ENCODE measurements around the gene G3BP2. TPM values are rescaled to one million over a fixed set of nuclear protein-coding genes. Genes with fewer than 3 reads are reported as not detected.
"Not testable (repeated sequence)": the region's sequence is repeated elsewhere in the genome, so short reads cannot be mapped to it uniquely, and the experiment has no call there.

The G3BP2 gene
- total RNA-seq, 2 experiments from 2014 or later, result 165 to 179 TPM

DNA sequence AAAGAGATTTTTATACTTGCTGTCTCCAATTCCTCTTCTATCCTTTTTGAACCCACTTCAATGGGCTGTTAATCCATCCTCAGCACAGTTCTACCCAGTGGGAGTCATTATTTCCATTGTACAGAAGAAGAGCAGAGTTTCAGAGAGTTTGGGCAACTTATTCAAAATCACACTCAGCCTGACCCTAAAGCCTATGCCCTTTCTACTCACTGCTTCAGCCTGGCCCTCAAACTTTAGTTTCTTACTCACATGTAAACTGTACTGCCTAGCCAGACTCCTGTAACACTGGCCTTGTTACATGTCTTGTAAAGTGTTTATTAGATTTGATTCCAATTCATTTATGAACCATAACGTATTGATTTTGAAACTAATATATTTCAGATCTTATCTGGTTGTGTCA lies 26.1 kb upstream of the G3BP2 start:
- H3K36me3 Mint-ChIP-seq, result peaks cover 4% of the 10 kb centered on the region
- peaks cover 35% of the 10 kb centered on the region for H3K4me1 Mint-ChIP-seq
- peak; percentile 17 for ATAC-seq (ENCODE audit: low read depth)
- no peaks in the 10 kb centered on the region for H3K27me3 Mint-ChIP-seq
- POLR2A ChIA-PET, result interaction anchor here (1.3 to 2.6 kb wide), 3 partner anchors 16 to 69 kb away, joined by 3 to 11 read pairs (median 8); partner anchors contain the start of genes CDKL2 and USO1
- H3K4me3 Mint-ChIP-seq, result peak overlapping the region; percentile 54
- DNase-seq, result no peak
- peak overlapping the region; percentile 83 for H3K27ac Mint-ChIP-seq
- no peaks in the 10 kb centered on the region for H3K9me3 Mint-ChIP-seq

DNA sequence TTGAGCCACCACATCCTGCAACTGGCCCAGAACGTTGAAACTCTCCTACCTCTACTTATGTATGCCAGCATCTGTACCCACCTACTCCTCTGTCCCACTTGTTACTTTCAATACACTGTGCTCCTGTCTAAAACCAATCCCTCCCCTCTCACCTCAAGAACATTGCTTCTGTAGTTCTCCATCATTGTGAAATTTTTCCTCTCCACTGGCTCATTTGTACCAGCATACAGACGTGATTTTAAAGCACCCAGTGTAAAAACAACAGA lies 25.7 kb upstream of the G3BP2 start:
- no peaks in the 10 kb centered on the region for H3K9me3 Mint-ChIP-seq
- peaks cover 35% of the 10 kb centered on the region for H3K4me1 Mint-ChIP-seq
- DNase-seq (no peak), ATAC-seq (ENCODE audit: low read depth) (peak; percentile 41)
- POLR2A ChIA-PET, result interaction anchor here (1.3 to 2.6 kb wide), 3 partner anchors 16 to 69 kb away, joined by 3 to 11 read pairs (median 8); partner anchors contain the start of genes CDKL2 and USO1
- peak overlapping the region; percentile 54 for H3K4me3 Mint-ChIP-seq
- H3K27ac Mint-ChIP-seq, result peak overlapping the region; percentile 83
- peaks cover 7% of the 10 kb centered on the region for H3K36me3 Mint-ChIP-seq
- no peaks in the 10 kb centered on the region for H3K27me3 Mint-ChIP-seq

DNA sequence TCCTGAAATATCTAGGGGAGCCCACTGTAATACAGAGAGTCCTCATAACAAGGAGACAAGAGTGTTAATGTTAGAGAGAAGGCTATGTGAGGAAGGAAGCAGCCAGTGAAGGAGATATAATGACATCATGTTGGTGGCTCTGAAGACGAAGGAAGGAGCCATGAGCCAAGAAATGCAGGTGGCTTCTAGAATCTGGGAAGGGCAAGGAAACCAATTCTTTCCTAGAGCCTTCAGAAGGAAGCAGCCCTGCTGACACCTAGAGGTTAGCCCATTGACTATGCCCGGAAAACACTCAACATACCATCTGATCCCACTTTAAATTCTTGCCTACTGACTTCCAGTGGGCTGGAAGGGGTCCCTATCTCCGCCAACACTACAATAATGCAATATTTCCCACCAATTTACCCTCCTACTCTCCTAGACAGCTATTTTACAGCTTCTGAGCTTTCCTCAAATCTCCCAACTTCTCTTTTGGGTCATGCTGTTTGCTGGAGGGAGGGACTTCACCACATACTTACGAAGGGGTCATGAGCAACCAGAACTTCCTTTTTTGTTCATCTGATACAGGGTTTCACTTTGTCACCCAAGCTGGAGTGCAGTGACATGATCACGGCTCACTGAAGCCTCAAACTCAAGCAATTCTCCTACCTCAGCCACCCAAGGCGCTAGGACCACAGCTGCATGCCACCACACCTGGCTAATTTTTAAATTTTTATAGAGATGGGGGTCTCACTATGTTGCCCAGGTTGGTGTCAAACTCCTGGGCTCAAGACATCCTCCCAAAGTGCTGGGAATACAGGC lies 25.2 kb upstream of the G3BP2 start:
- Mint-ChIP-seq H3K4me3 (peak overlapping the region; percentile 54), H3K4me1 (peaks cover 35% of the 10 kb centered on the region), H3K36me3 (peaks cover 8% of the 10 kb centered on the region), H3K9me3 (no peaks in the 10 kb centered on the region), H3K27ac (peak overlapping the region; percentile 83), H3K27me3 (no peaks in the 10 kb centered on the region)
- ATAC-seq (ENCODE audit: low read depth), result peak; percentile 77
- POLR2A ChIA-PET, result interaction anchor here (0.7 to 2.6 kb wide), 3 partner anchors 15 to 45 kb away, joined by 3 to 11 read pairs (median 8); partner anchors contain the start of gene USO1
- DNase-seq, result peak; percentile 39

DNA sequence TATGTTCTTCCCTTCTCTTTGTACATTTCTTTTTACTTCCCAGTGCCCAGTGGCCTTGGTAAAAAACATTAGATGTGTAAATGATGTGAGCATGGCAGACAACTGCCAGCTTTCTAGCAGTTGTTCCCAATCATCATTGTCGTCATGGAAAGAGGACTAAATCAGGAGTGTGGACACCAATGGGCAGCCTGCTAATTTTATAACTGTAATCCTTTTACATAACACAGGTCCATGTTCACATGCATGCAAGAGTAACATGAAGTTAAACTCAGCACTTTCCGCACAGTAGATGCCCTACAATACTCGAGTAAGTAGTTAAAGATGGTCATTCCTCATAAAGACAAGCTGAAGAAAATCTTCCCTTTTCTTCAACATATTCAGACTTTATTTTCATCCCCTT lies 23.4 kb upstream of the G3BP2 start:
- Mint-ChIP-seq H3K27me3 (no peaks in the 10 kb centered on the region), H3K36me3 (peaks cover 8% of the 10 kb centered on the region), H3K4me3 (no peak overlapping the region), H3K9me3 (no peaks in the 10 kb centered on the region), H3K4me1 (peaks cover 32% of the 10 kb centered on the region), H3K27ac (no peak overlapping the region)
- ATAC-seq (ENCODE audit: low read depth) (no peak), DNase-seq (no peak)
- POLR2A ChIA-PET, result interaction anchor here (1.2 to 2.3 kb wide), 4 partner anchors 12 to 28 kb away, joined by 4 to 17 read pairs (median 9); partner anchors contain the start of genes G3BP2 and USO1

DNA sequence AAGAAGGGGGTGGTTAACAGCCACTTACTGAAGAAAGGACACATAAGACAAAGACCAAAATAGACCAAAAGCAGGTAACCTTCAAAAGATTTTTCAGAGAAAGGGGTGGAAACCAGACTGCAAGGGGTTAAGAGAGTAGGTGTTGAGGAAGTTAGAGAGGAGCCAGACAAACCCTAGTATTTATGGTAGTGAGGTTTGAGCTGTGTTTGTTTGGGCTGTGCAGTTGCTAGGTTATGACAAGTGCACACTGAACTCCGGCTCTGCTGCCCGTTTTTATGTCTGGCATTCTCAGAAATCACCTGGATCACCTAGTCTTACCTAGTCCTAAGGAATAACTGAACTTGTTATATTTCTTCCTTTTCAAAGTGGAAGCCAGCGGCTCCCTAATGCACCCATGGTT lies 22.9 kb upstream of the G3BP2 start:
- peaks cover 32% of the 10 kb centered on the region for H3K4me1 Mint-ChIP-seq
- peak overlapping the region; percentile 85 for H3K27ac Mint-ChIP-seq
- H3K27me3 Mint-ChIP-seq, result no peaks in the 10 kb centered on the region
- H3K9me3 Mint-ChIP-seq, result no peaks in the 10 kb centered on the region
- peaks cover 8% of the 10 kb centered on the region for H3K36me3 Mint-ChIP-seq
- DNase-seq (no peak), ATAC-seq (ENCODE audit: low read depth) (peak; percentile 78)
- peak overlapping the region; percentile 42 for H3K4me3 Mint-ChIP-seq
- POLR2A ChIA-PET, result interaction anchor here (1.2 to 2.3 kb wide), 4 partner anchors 12 to 29 kb away, joined by 4 to 17 read pairs (median 9); partner anchors contain the start of genes G3BP2 and USO1

DNA sequence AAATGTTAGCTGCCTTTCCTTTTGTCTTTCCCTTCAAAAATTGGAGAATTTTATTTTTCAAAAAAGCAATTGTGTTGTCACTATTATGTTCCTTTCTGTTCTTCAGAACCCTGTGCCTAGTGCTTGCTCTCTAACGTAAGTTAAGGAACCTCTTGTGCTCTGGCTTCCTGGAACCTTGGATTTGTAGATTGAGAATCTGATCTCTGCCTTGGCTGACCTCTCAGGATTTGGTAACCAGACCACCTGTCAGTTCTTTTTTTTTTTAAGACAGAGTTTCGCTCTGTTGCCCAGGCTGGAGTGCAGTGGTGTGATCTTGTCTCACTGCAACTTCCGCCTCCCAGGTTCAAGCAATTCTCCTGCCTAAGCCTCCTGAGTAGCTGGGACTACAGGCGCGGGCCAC lies 18.9 kb upstream of the G3BP2 start:
- Mint-ChIP-seq H3K36me3 (peaks cover 20% of the 10 kb centered on the region), H3K4me1 (peaks cover 19% of the 10 kb centered on the region)
- POLR2A ChIA-PET, result interaction anchor here (0.9 kb wide), 1 partner anchor 9 kb away, joined by 3 read pairs; no protein-coding TSS in a partner anchor
- not testable (repeated sequence) for H3K4me3 Mint-ChIP-seq; H3K27ac Mint-ChIP-seq; H3K27me3 Mint-ChIP-seq; DNase-seq; ATAC-seq (ENCODE audit: low read depth); H3K9me3 Mint-ChIP-seq

DNA sequence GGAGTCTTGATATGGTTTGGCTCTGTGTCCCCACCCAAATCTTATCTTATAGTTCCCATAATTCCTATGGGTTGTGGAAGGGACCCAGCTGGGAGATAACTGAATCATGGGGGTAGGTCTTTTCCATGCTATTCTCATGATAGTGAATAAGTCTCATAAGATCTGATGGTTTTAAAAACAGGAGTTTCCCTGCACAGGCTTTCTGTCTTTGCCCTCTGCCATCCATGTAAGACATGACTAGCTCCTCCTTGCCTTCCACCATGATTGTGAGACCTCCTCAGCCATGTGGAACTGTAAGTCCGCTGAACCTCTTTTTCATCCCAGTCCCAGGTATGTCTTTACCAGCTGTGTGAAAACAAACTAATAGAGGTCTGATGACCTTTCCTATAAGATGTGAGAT lies 13.9 kb upstream of the G3BP2 start:
- POLR2A ChIA-PET, result interaction anchor here (1.1 kb wide), 1 partner anchor 13 kb away, joined by 3 read pairs; no protein-coding TSS in a partner anchor
- Mint-ChIP-seq H3K36me3 (peaks cover 12% of the 10 kb centered on the region), H3K4me1 (peaks cover 31% of the 10 kb centered on the region), H3K27ac (peak overlapping the region; percentile 60)
- DNase-seq; H3K4me3 Mint-ChIP-seq; H3K27me3 Mint-ChIP-seq; ATAC-seq (ENCODE audit: low read depth); H3K9me3 Mint-ChIP-seq: not testable (repeated sequence)

DNA sequence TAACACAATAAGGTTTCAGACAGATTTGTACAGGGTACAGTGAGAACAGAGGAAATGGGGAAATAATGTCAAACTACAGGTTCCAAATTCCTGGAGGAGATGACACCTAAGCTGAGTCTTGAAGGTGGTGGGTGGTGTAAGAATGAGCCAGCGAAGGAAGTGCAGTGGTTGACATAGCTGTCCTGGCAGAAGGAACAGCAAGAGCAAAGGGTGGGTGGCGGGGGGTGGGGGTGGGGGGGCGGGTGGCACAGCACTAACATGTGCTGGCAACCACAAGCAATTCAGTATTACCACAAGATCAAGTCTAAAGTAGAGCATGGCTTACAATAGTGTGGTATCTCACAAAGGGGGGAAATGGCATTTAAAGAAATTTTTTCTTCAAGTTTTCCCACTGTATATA lies 13.1 kb upstream of the G3BP2 start:
- POLR2A ChIA-PET, result no interaction called here
- H3K27me3 Mint-ChIP-seq, result no peaks in the 10 kb centered on the region
- no peak for DNase-seq
- H3K9me3 Mint-ChIP-seq, result peaks cover 5% of the 10 kb centered on the region
- peak overlapping the region; percentile 0 for H3K27ac Mint-ChIP-seq
- peak; percentile 25 for ATAC-seq (ENCODE audit: low read depth)
- peaks cover 31% of the 10 kb centered on the region for H3K4me1 Mint-ChIP-seq
- H3K4me3 Mint-ChIP-seq, result peak overlapping the region; percentile 15
- H3K36me3 Mint-ChIP-seq, result peaks cover 12% of the 10 kb centered on the region

DNA sequence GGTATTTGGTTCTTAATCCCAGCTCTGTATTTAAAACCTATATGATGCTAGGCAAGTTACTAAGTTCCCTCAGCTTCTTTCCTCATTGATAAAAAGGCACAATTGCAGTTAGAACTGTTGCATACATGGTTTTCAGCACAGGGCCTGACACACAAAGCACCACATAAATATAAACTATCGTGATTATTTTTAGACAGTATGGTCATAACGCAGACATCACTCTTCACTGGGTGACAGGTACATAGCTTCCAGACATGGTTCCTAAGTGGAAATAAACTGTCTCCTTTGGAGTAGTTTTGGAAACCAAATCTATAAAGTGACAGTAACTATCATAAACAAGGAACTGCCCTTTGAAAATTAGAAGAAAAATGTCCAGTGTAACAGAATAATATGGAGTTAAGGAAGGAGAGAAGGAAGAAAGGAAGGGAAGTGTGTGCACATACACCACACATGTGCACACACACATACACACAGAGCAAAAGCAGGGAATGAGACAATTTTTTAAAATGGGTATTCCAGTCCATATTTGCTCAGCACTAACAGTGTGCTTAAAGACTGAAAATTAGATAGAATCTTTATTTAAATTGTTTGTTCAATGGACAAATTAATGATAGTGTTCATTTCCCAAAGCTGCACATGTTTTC lies 12.5 kb upstream of the G3BP2 start:
- H3K36me3 Mint-ChIP-seq, result peaks cover 12% of the 10 kb centered on the region
- ATAC-seq (ENCODE audit: low read depth), result no peak
- peak overlapping the region; percentile 37 for H3K4me3 Mint-ChIP-seq
- POLR2A ChIA-PET, result interaction anchor here (4.4 kb wide), 1 partner anchor 12 kb away, joined by 45 read pairs; the partner anchor contains the start of gene G3BP2
- H3K9me3 Mint-ChIP-seq, result peaks cover 5% of the 10 kb centered on the region
- no peaks in the 10 kb centered on the region for H3K27me3 Mint-ChIP-seq
- peaks cover 31% of the 10 kb centered on the region for H3K4me1 Mint-ChIP-seq
- H3K27ac Mint-ChIP-seq, result peak overlapping the region; percentile 37
- no peak for DNase-seq

DNA sequence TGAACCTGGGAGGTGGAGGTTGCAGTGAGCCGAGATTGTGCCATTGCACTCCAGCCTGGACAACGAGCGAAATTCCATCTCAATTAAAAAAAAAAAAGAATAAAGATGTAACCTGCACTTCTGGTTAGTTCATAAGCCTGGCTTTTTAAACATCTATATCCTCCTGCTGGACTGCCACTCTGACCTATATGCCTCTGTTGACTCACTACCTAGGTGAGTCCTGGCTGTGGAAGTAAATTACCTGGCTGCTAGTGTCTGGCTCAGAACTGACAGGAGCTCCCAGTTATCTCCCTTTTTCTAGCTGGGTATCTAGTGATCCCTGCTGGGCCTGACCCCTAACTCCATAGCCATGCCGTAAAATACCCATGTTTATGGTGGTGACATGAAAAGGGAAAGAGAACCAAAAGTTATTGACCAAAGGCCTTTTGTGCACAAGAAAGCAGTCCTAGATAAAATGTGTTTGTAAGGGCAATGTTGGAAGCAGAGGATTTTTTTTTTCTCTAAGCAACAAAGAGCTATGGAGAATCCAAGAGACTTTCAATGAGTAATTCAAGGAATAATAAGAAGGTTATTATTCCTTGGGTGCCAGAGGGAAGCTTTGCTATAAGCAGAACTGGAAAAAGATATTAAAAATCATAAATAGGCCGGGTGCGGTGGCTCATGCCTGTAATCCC lies 10.4 kb upstream of the G3BP2 start:
- Mint-ChIP-seq H3K36me3 (peaks cover 5% of the 10 kb centered on the region), H3K27me3 (no peaks in the 10 kb centered on the region), H3K9me3 (peaks cover 5% of the 10 kb centered on the region), H3K27ac (peak overlapping the region; percentile 60), H3K4me1 (peaks cover 35% of the 10 kb centered on the region), H3K4me3 (no peak overlapping the region)
- POLR2A ChIA-PET, result interaction anchor here (0.5 to 4.4 kb wide), 10 partner anchors 8 to 41 kb away, joined by 3 to 45 read pairs (median 6); partner anchors contain the start of genes G3BP2 and USO1
- ATAC-seq (ENCODE audit: low read depth), result no peak
- DNase-seq, result no peak

DNA sequence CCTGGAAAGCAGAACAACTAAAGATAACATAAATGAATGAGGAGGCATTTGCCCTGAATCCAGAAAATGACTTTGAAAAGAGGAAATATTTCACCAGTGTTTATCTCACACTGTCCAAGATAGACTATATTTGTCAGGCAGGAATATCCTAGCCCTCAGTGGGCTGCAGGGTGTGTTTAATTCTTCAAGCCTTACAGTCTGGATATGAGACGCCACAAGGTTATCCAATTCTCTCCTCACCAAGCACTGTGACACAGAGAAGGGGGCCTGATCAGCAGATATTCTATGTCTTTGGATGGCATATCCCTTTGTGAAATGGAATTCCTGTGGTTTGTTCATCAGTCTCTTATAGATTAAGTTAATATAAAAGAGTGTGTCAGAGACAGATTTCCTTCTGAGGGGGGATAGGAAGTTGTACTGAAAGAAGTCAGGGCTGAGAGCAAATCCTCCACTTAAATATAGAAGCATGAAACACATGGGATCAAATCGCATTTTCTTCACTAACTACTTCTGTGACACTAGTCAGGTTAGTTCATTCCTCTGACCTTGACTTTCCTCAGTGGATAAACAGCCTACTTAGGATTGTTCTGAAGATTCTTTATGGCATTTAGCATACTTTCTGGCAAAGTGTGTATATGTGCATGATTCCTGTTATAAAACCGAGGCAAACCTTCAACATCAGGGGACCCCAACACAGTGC lies 6.8 kb upstream of the G3BP2 start:
- Mint-ChIP-seq H3K4me3 (no peak overlapping the region), H3K27ac (no peak overlapping the region), H3K9me3 (peaks cover 1% of the 10 kb centered on the region), H3K4me1 (peaks cover 22% of the 10 kb centered on the region), H3K27me3 (no peaks in the 10 kb centered on the region), H3K36me3 (no peaks in the 10 kb centered on the region)
- ATAC-seq (ENCODE audit: low read depth), result no peak
- DNase-seq, result no peak
- POLR2A ChIA-PET, result no interaction called here

DNA sequence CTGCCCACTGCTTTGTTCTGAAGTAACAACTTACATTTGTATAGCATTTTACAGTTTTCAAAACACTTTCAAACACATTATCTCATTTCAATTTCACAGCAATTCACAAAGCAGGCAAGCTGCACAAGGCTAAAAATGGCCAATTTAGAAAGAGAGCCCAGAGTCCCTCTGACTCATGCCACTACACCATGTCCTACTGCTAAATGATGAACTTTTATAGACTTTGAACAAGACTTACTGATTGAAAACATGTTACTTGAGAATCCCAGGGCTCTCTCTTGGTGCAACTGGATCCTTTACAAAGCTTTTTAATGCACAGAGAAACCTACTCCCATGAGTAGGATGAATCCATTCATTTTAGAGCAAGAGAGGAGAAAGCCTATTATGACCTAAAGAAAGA lies 5.8 kb upstream of the G3BP2 start:
- Mint-ChIP-seq H3K36me3 (no peaks in the 10 kb centered on the region), H3K27ac (no peak overlapping the region), H3K4me1 (peaks cover 24% of the 10 kb centered on the region), H3K9me3 (peaks cover 1% of the 10 kb centered on the region), H3K27me3 (no peaks in the 10 kb centered on the region), H3K4me3 (no peak overlapping the region)
- no peak for ATAC-seq (ENCODE audit: low read depth)
- no peak for DNase-seq
- POLR2A ChIA-PET, result no interaction called here

DNA sequence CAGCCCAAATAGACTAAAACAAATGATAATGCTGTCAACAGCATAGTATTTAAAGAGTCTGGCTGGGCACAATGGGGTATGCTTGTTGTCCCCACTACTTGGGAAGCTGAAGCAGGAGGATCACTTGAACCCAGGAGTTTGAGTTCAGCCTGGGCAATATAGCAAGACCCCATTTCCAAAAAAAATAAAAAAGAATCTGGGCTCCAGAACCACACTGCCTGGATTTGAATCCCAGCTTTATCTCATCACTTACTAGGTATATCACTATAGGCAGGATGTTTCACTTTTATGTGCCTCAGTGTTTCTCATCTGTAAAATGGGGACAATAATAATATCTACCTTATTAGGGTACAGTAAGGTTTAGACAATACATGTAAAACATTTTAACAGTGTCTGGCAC lies 5.3 kb upstream of the G3BP2 start:
- POLR2A ChIA-PET, result no interaction called here
- no peak overlapping the region for H3K4me3 Mint-ChIP-seq

More for the DNA sequence above, 5.3 kb upstream of the G3BP2 start:
- ATAC-seq (ENCODE audit: low read depth) (no peak), DNase-seq (no peak)
- Mint-ChIP-seq H3K36me3 (no peaks in the 10 kb centered on the region), H3K4me1 (peaks cover 24% of the 10 kb centered on the region), H3K27ac (no peak overlapping the region), H3K27me3 (no peaks in the 10 kb centered on the region), H3K9me3 (peaks cover 1% of the 10 kb centered on the region)

Data from activated naive CD8-positive, alpha-beta T cell treated with anti-CD3 and anti-CD28 coated beads, Interleukin-2, amount 10 ng/mL, durations not matched to agents 7 days and 5 days (primary cell).